Activated naive CD8-positive, alpha-beta T cell treated with anti-CD3 and anti-CD28 coated beads, Interleukin-2, amount 50 U/mL, for 24 hours (primary cell): ENCODE measurements around the gene SLC25A1.
"Not testable (repeated sequence)": the region's sequence is repeated elsewhere in the genome, so short reads cannot be mapped to it uniquely, and the experiment has no call there.

ENCODE experiments used
- ATAC-seq: fragments of 150-1000 bp; cut with Tn5 transposase; one replicate; pipeline ENCODE4 v1.10.0; 2021
- DNase-seq: peaks from one replicate; pipeline ENCODE4 v3.0.0; 2021
- H3K27ac Mint-ChIP-seq: one replicate; pipeline ENCODE4 v1.8.0; 2021; ENCODE audit warnings: mild to moderate bottlenecking, mixed read lengths
- H3K27me3 Mint-ChIP-seq: one replicate; pipeline ENCODE4 v1.8.0; 2021; ENCODE audit warnings: mixed read lengths
- H3K36me3 Mint-ChIP-seq: one replicate; pipeline ENCODE4 v1.8.0; 2021; ENCODE audit warnings: low read depth, mixed read lengths
- H3K4me1 Mint-ChIP-seq: one replicate; pipeline ENCODE4 v1.8.0; 2021; ENCODE audit warnings: mixed read lengths
- H3K4me3 Mint-ChIP-seq: one replicate; pipeline ENCODE4 v1.8.0; 2021; ENCODE audit warnings: mild to moderate bottlenecking, moderate library complexity, mixed read lengths
- H3K9me3 Mint-ChIP-seq: one replicate; pipeline ENCODE4 v1.8.0; 2021; ENCODE audit warnings: mixed read lengths

The SLC25A1 gene

DNA sequence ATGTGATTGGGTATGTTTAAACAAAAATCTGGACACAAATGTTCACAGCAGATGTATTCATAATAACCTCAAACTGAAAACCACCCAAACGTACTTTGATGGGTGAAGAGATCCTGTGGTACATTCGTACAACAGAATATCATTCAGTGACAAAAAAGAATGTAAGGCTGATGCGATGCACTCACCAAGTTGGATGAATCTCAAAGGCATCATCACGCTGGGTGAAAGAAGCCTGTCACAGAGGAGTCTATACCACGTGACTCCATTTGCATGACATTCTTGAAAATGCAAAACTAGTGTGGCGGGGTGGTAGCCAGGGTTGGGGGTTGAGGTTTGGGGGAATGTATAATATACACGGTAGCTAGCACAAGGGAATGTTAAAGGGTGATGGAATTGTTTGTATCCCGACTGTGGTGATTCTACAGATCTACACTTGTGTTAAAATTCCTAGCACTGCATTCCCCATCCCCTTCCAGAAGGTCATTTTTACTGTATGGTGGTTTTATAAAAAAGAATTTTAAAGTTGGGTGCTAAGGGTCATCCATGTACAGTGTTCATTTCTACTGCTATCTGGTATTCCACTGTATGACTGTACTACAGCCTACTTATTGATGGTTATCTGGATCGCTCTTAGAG, 35.0 kb upstream of the SLC25A1 start:
- peaks cover 15% of the 10 kb centered on the region for H3K27me3 Mint-ChIP-seq
- no peak for ATAC-seq
- H3K36me3 Mint-ChIP-seq: no peaks in the 10 kb centered on the region
- no peak overlapping the region for H3K27ac Mint-ChIP-seq
- H3K4me1 Mint-ChIP-seq: peaks cover 4% of the 10 kb centered on the region
- DNase-seq: no peak
- H3K4me3 Mint-ChIP-seq: no peak overlapping the region
- no peaks in the 10 kb centered on the region for H3K9me3 Mint-ChIP-seq

- DNase-seq (no peak), ATAC-seq (no peak)
- peaks cover 3% of the 10 kb centered on the region for H3K4me1 Mint-ChIP-seq
- no peaks in the 10 kb centered on the region for H3K9me3 Mint-ChIP-seq
- no peaks in the 10 kb centered on the region for H3K36me3 Mint-ChIP-seq
- H3K4me3 Mint-ChIP-seq: no peak overlapping the region
- peaks cover 15% of the 10 kb centered on the region for H3K27me3 Mint-ChIP-seq
- H3K27ac Mint-ChIP-seq: no peak overlapping the region
These were observed 34.5 kb upstream of the SLC25A1 start for GRCh38 chr22:19213001-19213400.

GRCh38 chr22:19212302-19212870, 33.9 kb upstream of the SLC25A1 start:
- Mint-ChIP-seq H3K4me1 (no peaks in the 10 kb centered on the region), H3K4me3 (no peak overlapping the region), H3K27ac (no peak overlapping the region), H3K36me3 (no peaks in the 10 kb centered on the region), H3K27me3 (peaks cover 16% of the 10 kb centered on the region), H3K9me3 (no peaks in the 10 kb centered on the region)
- no peak for DNase-seq
- no peak for ATAC-seq

DNA sequence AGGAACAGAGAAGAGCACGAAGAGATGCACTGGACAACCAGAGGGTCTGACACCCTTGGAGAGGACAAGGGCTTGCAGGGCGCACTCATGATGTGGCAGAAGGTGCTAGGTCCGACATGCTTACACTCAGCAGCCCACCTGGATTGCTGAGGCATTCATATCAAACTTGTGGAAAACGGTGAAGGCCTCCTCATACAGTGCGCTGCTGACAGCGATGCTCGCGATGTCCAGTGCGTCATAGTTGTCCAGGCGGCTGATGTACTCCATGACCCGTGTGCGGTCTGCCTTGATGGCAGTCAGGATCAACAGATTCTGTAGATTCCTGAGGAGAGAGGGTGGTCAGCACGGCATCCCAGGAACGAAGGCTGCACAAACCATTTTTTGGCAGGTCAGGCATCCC, 31.7 kb upstream of the SLC25A1 start:
- ATAC-seq: no peak
- H3K9me3 Mint-ChIP-seq: no peaks in the 10 kb centered on the region
- no peak overlapping the region for H3K4me3 Mint-ChIP-seq
- H3K27ac Mint-ChIP-seq: no peak overlapping the region
- DNase-seq: no peak
- H3K27me3 Mint-ChIP-seq: peaks cover 18% of the 10 kb centered on the region
- no peaks in the 10 kb centered on the region for H3K4me1 Mint-ChIP-seq
- no peaks in the 10 kb centered on the region for H3K36me3 Mint-ChIP-seq

GRCh38 chr22:19208287-19208847, 29.8 kb upstream of the SLC25A1 start:
- DNase-seq (no peak), ATAC-seq (no peak)
- Mint-ChIP-seq H3K27ac (no peak overlapping the region), H3K27me3 (peaks cover 18% of the 10 kb centered on the region), H3K9me3 (no peaks in the 10 kb centered on the region), H3K4me1 (no peaks in the 10 kb centered on the region), H3K4me3 (no peak overlapping the region), H3K36me3 (no peaks in the 10 kb centered on the region)

GRCh38 chr22:19207884-19208283, 29.3 kb upstream of the SLC25A1 start:
- no peaks in the 10 kb centered on the region for H3K4me1 Mint-ChIP-seq
- no peaks in the 10 kb centered on the region for H3K9me3 Mint-ChIP-seq
- no peak overlapping the region for H3K4me3 Mint-ChIP-seq
- no peak overlapping the region for H3K27ac Mint-ChIP-seq
- H3K27me3 Mint-ChIP-seq: peaks cover 18% of the 10 kb centered on the region
- DNase-seq (no peak), ATAC-seq (no peak)
- H3K36me3 Mint-ChIP-seq: no peaks in the 10 kb centered on the region

DNA sequence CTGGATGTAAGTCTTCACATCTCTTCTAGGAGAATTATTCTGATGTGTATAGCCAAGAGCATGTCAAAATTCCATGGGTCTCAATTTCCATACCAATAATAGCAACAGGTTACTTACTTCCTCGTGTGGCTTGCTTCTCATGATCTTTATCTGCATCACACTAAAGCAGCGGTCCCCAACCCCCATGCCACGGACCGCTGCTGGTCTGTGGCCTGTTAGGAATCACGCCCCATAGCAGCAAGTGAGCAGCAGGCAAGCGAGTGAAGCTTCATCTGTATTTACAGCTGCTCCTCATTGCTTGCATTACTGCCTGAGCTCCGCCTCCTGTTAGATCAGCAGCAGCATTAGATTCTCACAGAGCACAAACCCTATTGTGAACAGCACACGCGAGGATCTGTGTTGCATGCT, 28.9 kb upstream of the SLC25A1 start:
- H3K27ac Mint-ChIP-seq: no peak overlapping the region

DNA sequence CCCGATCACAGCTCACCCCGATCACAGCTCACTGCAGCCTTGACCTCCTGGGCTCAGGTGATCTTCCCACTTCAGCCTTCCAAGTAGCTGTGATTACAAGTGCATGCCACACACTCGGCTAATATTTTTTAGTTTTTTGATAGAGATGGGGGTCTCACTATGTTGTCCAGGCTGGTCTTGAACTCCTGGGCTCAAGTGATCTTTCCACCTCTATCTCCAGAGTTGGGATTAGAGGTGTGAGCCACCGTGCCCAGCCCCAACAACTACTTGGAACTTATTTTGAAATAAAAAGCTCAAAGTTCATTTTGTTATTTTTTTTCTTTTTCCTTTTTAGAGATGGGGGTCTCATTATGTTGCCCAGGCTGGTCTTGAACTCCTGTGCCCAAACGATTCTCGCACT, 27.8 kb upstream of the SLC25A1 start:
- H3K9me3 Mint-ChIP-seq: no peaks in the 10 kb centered on the region

More for the DNA sequence above, 28.9 kb upstream of the SLC25A1 start:
- no peaks in the 10 kb centered on the region for H3K36me3 Mint-ChIP-seq
- no peak for ATAC-seq
- H3K27me3 Mint-ChIP-seq: peaks cover 18% of the 10 kb centered on the region
- no peaks in the 10 kb centered on the region for H3K9me3 Mint-ChIP-seq
- no peaks in the 10 kb centered on the region for H3K4me1 Mint-ChIP-seq
- DNase-seq: no peak
- no peak overlapping the region for H3K4me3 Mint-ChIP-seq

GRCh38 chr22:19204640-19205039, 26.1 kb upstream of the SLC25A1 start:
- DNase-seq (no peak), ATAC-seq (no peak)
- no peaks in the 10 kb centered on the region for H3K36me3 Mint-ChIP-seq
- no peak overlapping the region for H3K27ac Mint-ChIP-seq
- H3K4me3 Mint-ChIP-seq: no peak overlapping the region
- H3K27me3 Mint-ChIP-seq: peaks cover 7% of the 10 kb centered on the region
- H3K9me3 Mint-ChIP-seq: no peaks in the 10 kb centered on the region
- H3K4me1 Mint-ChIP-seq: no peaks in the 10 kb centered on the region

More for the DNA sequence above, 27.8 kb upstream of the SLC25A1 start:
- Mint-ChIP-seq H3K36me3 (no peaks in the 10 kb centered on the region), H3K27me3 (peaks cover 16% of the 10 kb centered on the region), H3K27ac (no peak overlapping the region), H3K4me3 (no peak overlapping the region), H3K4me1 (no peaks in the 10 kb centered on the region)
- DNase-seq (no peak), ATAC-seq (no peak)

GRCh38 chr22:19203834-19204233, 25.3 kb upstream of the SLC25A1 start:
- no peak for ATAC-seq
- Mint-ChIP-seq H3K4me1 (no peaks in the 10 kb centered on the region), H3K9me3 (no peaks in the 10 kb centered on the region), H3K27me3 (peaks cover 2% of the 10 kb centered on the region), H3K36me3 (no peaks in the 10 kb centered on the region), H3K4me3 (no peak overlapping the region), H3K27ac (no peak overlapping the region)
- DNase-seq: no peak

GRCh38 chr22:19202799-19203186, 24.3 kb upstream of the SLC25A1 start:
- not testable (repeated sequence) for H3K36me3 Mint-ChIP-seq, H3K9me3 Mint-ChIP-seq, DNase-seq, H3K4me3 Mint-ChIP-seq, H3K27me3 Mint-ChIP-seq, H3K27ac Mint-ChIP-seq, H3K4me1 Mint-ChIP-seq, ATAC-seq

DNA sequence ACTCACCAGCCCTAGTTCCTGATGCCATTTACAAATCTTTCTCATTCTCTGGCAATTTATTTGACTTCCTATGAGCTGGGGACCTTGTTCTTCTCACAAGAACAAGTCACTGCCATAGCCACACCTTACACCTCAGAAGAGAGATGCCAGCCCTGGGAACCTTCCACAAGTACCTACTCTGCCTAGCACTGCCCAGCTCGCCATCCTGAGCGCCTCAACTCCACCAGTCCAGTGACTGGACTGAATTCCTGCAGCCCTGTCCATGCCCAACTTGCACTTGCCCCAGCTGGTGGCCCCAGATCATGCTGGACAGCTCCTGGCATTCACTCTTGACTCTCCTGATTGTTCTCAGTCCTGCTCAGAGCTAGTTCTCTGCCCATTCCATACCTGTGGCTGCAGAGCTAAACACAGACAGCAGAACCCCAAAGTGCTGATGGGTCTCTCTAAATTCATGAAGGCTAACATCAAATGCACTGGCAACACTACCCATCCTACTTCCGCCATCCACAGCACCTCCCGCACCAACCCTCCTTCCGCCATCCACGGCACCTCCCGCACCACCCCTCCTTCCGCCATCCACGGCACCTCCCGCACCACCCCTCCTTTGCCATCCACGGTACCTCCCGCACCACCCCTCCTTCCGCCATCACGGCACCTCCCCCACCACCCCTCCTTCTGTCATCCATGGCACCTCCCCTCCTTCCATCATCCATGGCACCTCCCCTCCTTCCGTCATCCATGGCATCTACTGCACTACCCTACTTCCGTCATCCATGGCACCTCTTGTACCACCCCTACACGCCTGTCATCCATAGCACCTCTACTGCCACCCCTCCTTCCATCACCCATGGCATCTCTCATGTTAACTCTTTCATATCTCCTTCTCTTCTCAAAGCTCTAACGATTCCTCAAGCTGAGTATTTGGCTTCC, 23.6 kb upstream of the SLC25A1 start:
- no peaks in the 10 kb centered on the region for H3K27me3 Mint-ChIP-seq
- H3K4me3 Mint-ChIP-seq: no peak overlapping the region
- DNase-seq (no peak), ATAC-seq (no peak)
- no peaks in the 10 kb centered on the region for H3K4me1 Mint-ChIP-seq
- no peaks in the 10 kb centered on the region for H3K9me3 Mint-ChIP-seq
- H3K36me3 Mint-ChIP-seq: no peaks in the 10 kb centered on the region
- H3K27ac Mint-ChIP-seq: no peak overlapping the region

DNA sequence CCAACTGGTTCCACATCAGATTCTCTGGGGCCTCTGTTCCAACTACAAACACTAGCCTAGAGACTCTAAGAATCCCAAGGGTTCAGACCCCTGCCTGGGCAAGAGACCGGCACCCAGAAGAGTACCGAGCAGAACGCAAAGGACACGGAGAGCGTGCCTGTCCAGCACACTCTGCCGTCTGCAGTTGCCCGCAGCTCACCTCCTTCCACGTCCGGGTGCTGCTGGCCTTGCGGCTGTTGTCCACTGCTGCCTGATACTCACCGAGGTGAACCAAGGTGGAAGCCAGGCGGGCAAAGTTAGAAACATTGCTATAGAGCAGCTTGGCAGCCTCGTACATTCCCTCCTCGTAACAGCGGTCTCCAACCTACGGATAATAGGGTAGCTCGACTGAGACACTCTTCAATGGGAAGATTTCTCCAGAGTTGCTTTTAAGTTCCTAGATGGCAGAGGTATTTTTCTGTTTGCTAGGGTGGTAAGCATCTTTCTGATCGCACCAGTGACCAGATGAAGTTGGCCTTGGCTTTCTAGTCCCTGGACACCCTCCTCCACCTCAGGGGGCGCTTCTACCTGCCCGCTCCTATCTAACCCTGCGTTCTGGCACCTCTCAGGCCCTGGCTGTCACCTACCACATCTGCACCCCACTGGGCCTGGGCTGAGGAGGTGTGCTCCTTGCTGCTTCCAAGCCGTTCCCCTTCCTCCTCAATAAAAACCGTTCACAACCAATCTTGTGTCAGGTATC, 22.8 kb upstream of the SLC25A1 start:
- Mint-ChIP-seq H3K27ac (no peak overlapping the region), H3K36me3 (no peaks in the 10 kb centered on the region), H3K27me3 (no peaks in the 10 kb centered on the region), H3K9me3 (no peaks in the 10 kb centered on the region), H3K4me3 (no peak overlapping the region), H3K4me1 (no peaks in the 10 kb centered on the region)
- ATAC-seq: no peak
- DNase-seq: no peak

GRCh38 chr22:19199479-19199878, 20.9 kb upstream of the SLC25A1 start:
- Mint-ChIP-seq H3K4me3 (no peak overlapping the region), H3K27me3 (no peaks in the 10 kb centered on the region), H3K27ac (no peak overlapping the region), H3K4me1 (peaks cover 8% of the 10 kb centered on the region), H3K36me3 (no peaks in the 10 kb centered on the region), H3K9me3 (no peaks in the 10 kb centered on the region)
- DNase-seq: no peak
- ATAC-seq: no peak
